COR-L47 (cell line): ENCODE results near the gene TEX264.

ENCODE experiments used
- DNase-seq: peaks from one replicate; lab custom pipeline; 2025; lab: John Stamatoyannopoulos, UW

Gene TEX264

DNA sequence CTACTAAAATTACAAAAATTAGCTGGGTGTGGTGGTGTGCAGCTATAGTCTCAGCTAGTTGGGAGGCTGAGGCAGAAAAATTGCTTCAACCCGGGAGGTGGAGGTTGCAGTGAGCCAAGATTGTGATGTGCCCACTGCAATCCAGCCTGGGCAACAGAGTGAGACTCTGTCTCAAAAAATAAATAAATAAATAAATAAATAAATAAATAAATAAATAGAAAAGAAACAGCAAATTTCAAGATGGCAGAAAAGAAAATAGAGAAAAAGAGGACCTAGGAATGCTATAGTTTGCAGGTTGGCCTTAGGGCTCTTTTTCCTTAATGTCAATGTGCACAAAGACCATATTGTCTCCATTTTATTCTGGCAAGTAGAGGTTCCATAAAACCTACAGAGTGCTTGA, 79.8 kb downstream of the TEX264 start:
- DNase-seq, result no peak

DNA sequence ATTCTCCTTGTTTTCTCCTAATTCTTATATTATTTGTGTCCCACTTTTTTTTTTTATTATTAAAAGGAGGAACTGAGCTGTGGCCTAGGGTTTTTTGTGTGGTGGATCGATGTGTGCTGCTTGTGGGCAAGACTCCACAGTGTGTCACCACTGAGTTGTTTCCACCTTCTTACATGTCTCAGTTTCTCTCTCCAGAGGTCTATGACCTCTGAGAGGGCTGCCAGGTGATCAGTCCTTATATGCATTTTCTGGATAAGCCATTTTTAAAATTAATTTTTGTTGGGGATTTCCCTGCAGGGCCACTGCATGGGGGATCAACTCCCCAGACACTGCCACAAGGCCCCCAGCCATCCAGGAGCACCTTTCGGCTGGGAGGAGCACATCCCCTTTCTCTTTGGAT, 80.2 kb downstream of the TEX264 start:
- no peak for DNase-seq
